Activated naive CD4-positive, alpha-beta T cell treated with anti-CD3 and anti-CD28 coated beads for 36 hours (primary cell): ENCODE measurements around the gene NRP2. TPM values are rescaled to one million over a fixed set of nuclear protein-coding genes. Genes with fewer than 3 reads are reported as not detected.
A peak's percentile ranks its signal among the peaks of the same experiment; 100 is the strongest.

Source experiments
- CTCF ChIA-PET: fragments of 350-600 bp; sonication (Branson Sonifier 250); formaldehyde crosslinking; loops from one replicate; lab custom pipeline; 2021; ENCODE audit warnings: antibody characterized with exemption; lab: Charles Lee
- DNase-seq: peaks from one replicate; pipeline ENCODE4 v3.0.0-alpha.2; 2020
- H3K27ac Mint-ChIP-seq: one replicate; pipeline ENCODE4 v1.8.0; 2021; ENCODE audit warnings: mild to moderate bottlenecking, mixed read lengths
- H3K27me3 Mint-ChIP-seq: one replicate; pipeline ENCODE4 v1.8.0; 2021; ENCODE audit warnings: low read depth, mixed read lengths
- H3K36me3 Mint-ChIP-seq: one replicate; pipeline ENCODE4 v1.8.0; 2021; ENCODE audit warnings: low read depth, mixed read lengths
- H3K4me1 Mint-ChIP-seq: one replicate; pipeline ENCODE4 v1.8.0; 2021; ENCODE audit warnings: low read depth, mixed read lengths
- H3K4me3 Mint-ChIP-seq: one replicate; pipeline ENCODE4 v1.8.0; 2021; ENCODE audit warnings: mild to moderate bottlenecking, moderate library complexity, mixed read lengths
- H3K9me3 Mint-ChIP-seq: one replicate; pipeline ENCODE4 v1.8.0; 2021; ENCODE audit warnings: mixed read lengths
- intact Hi-C: fragments of 100-400 bp; cut with micrococcal nuclease; formaldehyde crosslinking; loops from one replicate; pipeline ENCODE4 v1.15.1; 2023
- total RNA-seq, 2 experiments: library from RNA; stranded (reverse); gene quantifications; one replicate each; pipeline ENCODE4 v1.2.3, GENCODE V29; 2021

The NRP2 gene
- total RNA-seq, 2 experiments from 2014 or later, result 2.5 to 2.8 TPM

- no peaks in the 10 kb centered on the region for H3K36me3 Mint-ChIP-seq
- no peaks in the 10 kb centered on the region for H3K9me3 Mint-ChIP-seq
- no peaks in the 10 kb centered on the region for H3K27me3 Mint-ChIP-seq
- no peak for DNase-seq
- no peaks in the 10 kb centered on the region for H3K4me1 Mint-ChIP-seq
- intact Hi-C loops, result no loop called here
- CTCF ChIA-PET, result interaction anchor here (0.9 kb wide), 2 partner anchors 11 to 142 kb away, joined by 3 to 4 read pairs; no protein-coding TSS in a partner anchor
- H3K27ac Mint-ChIP-seq, result no peak overlapping the region
- H3K4me3 Mint-ChIP-seq, result no peak overlapping the region
Measured at GRCh38 chr2:205758500-205758899, 76.2 kb downstream of the NRP2 start.

GRCh38 chr2:205759257-205759656 is 77.0 kb downstream of the NRP2 start:
- Mint-ChIP-seq H3K27me3 (no peaks in the 10 kb centered on the region), H3K36me3 (no peaks in the 10 kb centered on the region), H3K4me1 (no peaks in the 10 kb centered on the region), H3K4me3 (no peak overlapping the region), H3K9me3 (no peaks in the 10 kb centered on the region), H3K27ac (no peak overlapping the region)
- CTCF ChIA-PET, result interaction anchor here (0.9 kb wide), 1 partner anchor 11 kb away, joined by 3 read pairs; no protein-coding TSS in a partner anchor
- no peak for DNase-seq
- intact Hi-C loops, result no loop called here

DNA sequence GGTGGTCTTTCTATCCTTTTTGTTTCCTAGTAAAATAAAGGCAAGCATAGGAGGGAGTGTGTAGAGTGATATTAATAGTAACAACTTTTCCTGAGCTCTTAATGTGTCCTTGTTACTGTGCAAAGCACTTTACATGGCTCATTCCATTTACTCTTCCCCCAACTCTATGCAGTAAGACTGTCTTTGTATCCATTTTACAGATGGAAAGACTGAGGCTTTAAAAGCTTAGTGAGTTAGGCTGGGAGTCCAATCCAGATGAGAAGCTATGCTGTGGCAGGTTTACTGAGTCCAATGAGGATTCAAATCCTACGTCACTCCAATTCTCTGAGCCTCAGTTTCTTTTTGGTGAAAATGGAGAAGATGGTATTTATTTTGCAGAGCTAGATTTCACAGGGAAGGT is 77.4 kb downstream of the NRP2 start:
- Mint-ChIP-seq H3K4me1 (no peaks in the 10 kb centered on the region), H3K36me3 (no peaks in the 10 kb centered on the region), H3K27me3 (no peaks in the 10 kb centered on the region), H3K4me3 (no peak overlapping the region), H3K27ac (no peak overlapping the region), H3K9me3 (no peaks in the 10 kb centered on the region)
- no peak for DNase-seq
- CTCF ChIA-PET, result interaction anchor here (0.6 kb wide), 1 partner anchor 16 kb away, joined by 4 read pairs; no protein-coding TSS in a partner anchor
- intact Hi-C loops, result no loop called here

DNA sequence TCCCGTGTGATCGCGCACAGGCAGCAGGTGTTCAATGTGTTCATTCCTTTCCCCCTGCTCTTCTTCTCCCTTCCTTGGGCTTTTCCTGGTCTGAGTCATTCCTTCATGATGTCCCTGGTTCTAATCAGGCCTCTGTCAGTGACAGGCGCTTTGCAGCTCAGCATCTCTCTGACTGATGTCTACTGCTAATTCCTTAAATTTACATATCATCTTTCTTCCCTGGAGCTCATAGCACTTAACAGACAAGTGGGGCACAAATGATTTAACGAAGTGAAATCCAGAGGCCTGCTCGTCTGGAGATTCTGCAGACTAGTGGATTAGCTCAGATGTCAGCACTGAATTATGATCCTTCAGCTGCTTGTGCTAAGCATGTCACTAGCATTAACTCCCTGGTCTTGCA is 77.9 kb downstream of the NRP2 start:
- H3K27ac Mint-ChIP-seq, result no peak overlapping the region
- no peaks in the 10 kb centered on the region for H3K9me3 Mint-ChIP-seq
- no peak for DNase-seq
- peaks cover 3% of the 10 kb centered on the region for H3K27me3 Mint-ChIP-seq
- CTCF ChIA-PET, result interaction anchor here (0.6 kb wide), 1 partner anchor 15 kb away, joined by 4 read pairs; no protein-coding TSS in a partner anchor
- intact Hi-C loops, result no loop called here
- H3K4me1 Mint-ChIP-seq, result no peaks in the 10 kb centered on the region
- H3K4me3 Mint-ChIP-seq, result no peak overlapping the region
- H3K36me3 Mint-ChIP-seq, result no peaks in the 10 kb centered on the region

GRCh38 chr2:205761421-205761820 is 79.1 kb downstream of the NRP2 start:
- intact Hi-C loops, result no loop called here
- no peak overlapping the region for H3K27ac Mint-ChIP-seq
- CTCF ChIA-PET, result interaction anchor here (1.7 kb wide), 1 partner anchor 53 kb away, joined by 5 read pairs; no protein-coding TSS in a partner anchor
- H3K27me3 Mint-ChIP-seq, result peaks cover 7% of the 10 kb centered on the region
- H3K36me3 Mint-ChIP-seq, result no peaks in the 10 kb centered on the region
- H3K9me3 Mint-ChIP-seq, result no peaks in the 10 kb centered on the region
- no peak overlapping the region for H3K4me3 Mint-ChIP-seq
- DNase-seq, result no peak
- no peaks in the 10 kb centered on the region for H3K4me1 Mint-ChIP-seq

DNA sequence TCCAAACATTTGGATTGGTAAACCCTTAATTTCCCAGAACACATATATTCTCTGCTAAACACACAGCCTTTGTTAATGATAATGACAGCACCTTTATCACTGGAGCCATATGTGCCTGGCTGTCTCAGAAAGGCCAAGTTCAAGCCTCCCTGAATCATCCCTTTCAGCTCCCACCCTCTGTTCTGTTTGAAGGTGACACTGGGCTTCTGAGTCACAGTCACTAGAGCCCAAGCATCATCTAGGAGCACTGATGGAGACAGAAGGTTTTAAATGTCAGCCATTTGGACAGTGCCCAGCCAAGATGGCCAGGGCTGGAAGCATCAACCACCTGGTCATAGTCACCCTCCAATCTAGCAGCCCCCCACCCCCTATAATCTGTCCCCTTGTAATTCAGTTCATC is 80.6 kb downstream of the NRP2 start:
- no peaks in the 10 kb centered on the region for H3K9me3 Mint-ChIP-seq
- no peak overlapping the region for H3K4me3 Mint-ChIP-seq
- intact Hi-C loops, result no loop called here
- CTCF ChIA-PET, result interaction anchor here (0.7 to 0.8 kb wide), 2 partner anchors 53 to 122 kb away, joined by 3 to 4 read pairs; no protein-coding TSS in a partner anchor
- peaks cover 15% of the 10 kb centered on the region for H3K27me3 Mint-ChIP-seq
- H3K27ac Mint-ChIP-seq, result no peak overlapping the region
- no peak for DNase-seq
- peaks cover 2% of the 10 kb centered on the region for H3K4me1 Mint-ChIP-seq
- H3K36me3 Mint-ChIP-seq, result no peaks in the 10 kb centered on the region

- H3K27ac Mint-ChIP-seq, result no peak overlapping the region
- peaks cover 15% of the 10 kb centered on the region for H3K27me3 Mint-ChIP-seq
- intact Hi-C loops, result no loop called here
- no peak overlapping the region for H3K4me3 Mint-ChIP-seq
- peak; percentile 47 for DNase-seq
- H3K4me1 Mint-ChIP-seq, result peaks cover 2% of the 10 kb centered on the region
- no peaks in the 10 kb centered on the region for H3K36me3 Mint-ChIP-seq
- CTCF ChIA-PET, result interaction anchor here (0.8 kb wide), 1 partner anchor 121 kb away, joined by 4 read pairs; no protein-coding TSS in a partner anchor
- H3K9me3 Mint-ChIP-seq, result no peaks in the 10 kb centered on the region
Measured at GRCh38 chr2:205763708-205764211, 81.5 kb downstream of the NRP2 start.

GRCh38 chr2:205764270-205764746 is 82.0 kb downstream of the NRP2 start:
- Mint-ChIP-seq H3K27me3 (peaks cover 16% of the 10 kb centered on the region), H3K36me3 (no peaks in the 10 kb centered on the region), H3K27ac (no peak overlapping the region), H3K4me3 (no peak overlapping the region), H3K4me1 (peaks cover 6% of the 10 kb centered on the region), H3K9me3 (no peaks in the 10 kb centered on the region)
- CTCF ChIA-PET, result interaction anchor here (1.4 to 1.8 kb wide), 2 partner anchors 50 to 62 kb away, joined by 4 read pairs; no protein-coding TSS in a partner anchor
- intact Hi-C loops, result no loop called here
- DNase-seq, result no peak

DNA sequence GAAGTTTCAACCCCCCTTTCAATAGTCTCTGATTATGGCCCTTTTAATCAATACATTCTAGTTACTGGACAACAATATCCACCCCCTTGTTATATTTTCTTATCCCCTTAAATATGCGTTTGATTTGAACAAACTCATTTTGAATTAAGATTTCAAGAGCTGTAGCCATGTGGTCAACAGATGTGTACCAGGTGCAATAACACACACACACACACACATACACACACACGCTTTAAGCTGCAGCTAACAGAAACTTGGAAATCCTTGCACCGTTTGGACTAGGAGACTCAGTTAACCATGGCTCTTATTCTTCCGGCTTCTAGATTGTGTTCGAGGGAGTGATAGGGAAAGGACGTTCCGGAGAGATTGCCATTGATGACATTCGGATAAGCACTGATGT is 82.8 kb downstream of the NRP2 start:
- no peaks in the 10 kb centered on the region for H3K9me3 Mint-ChIP-seq

DNA sequence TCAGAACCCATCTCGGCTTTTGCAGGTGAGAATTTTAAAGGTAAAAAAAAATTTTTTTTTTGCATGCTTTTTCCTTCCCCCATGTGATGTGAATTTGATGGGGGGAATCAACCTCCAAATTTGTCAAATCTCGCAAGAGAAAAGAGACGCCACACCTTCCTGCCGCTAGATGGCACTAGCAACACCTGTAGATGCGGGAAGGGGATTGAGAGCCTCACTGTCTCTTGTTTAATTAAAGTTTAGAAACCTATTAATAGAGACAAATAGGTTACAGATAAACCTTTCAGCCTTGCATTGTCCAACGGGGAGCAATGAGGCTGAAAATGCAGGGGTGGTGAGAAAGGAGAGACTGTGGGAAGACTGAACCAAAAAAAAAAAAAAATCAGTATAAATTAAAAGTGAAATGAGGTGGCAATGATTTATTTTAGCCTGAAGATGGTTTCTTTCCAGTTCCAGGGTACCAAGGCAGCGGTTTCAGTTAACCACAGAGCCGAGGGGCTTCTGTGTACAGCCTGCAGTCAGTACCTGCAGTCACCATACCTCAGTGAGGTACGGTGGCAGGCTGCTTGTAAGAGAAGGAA is 84.6 kb downstream of the NRP2 start:
- no peak overlapping the region for H3K27ac Mint-ChIP-seq
- H3K36me3 Mint-ChIP-seq, result no peaks in the 10 kb centered on the region
- intact Hi-C loops, result loop anchor here (1.0 to 2.0 kb wide), 5 partner anchors 46 to 1659 kb away; no protein-coding TSS in a partner anchor
- no peak overlapping the region for H3K4me3 Mint-ChIP-seq
- H3K27me3 Mint-ChIP-seq, result peaks cover 23% of the 10 kb centered on the region
- peak; percentile 80 for DNase-seq
- H3K4me1 Mint-ChIP-seq, result peaks cover 12% of the 10 kb centered on the region
- no peaks in the 10 kb centered on the region for H3K9me3 Mint-ChIP-seq
- CTCF ChIA-PET, result interaction anchor here (0.7 to 1.2 kb wide), 3 partner anchors 18 to 421 kb away, joined by 3 to 4 read pairs (median 3); no protein-coding TSS in a partner anchor

More for the DNA sequence above, 82.8 kb downstream of the NRP2 start:
- no peak overlapping the region for H3K4me3 Mint-ChIP-seq
- CTCF ChIA-PET, result interaction anchor here (0.6 to 1.8 kb wide), 3 partner anchors 49 to 1431 kb away, joined by 4 read pairs; no protein-coding TSS in a partner anchor
- H3K4me1 Mint-ChIP-seq, result peaks cover 12% of the 10 kb centered on the region
- no peak for DNase-seq
- H3K27ac Mint-ChIP-seq, result no peak overlapping the region
- H3K36me3 Mint-ChIP-seq, result no peaks in the 10 kb centered on the region
- intact Hi-C loops, result no loop called here
- peaks cover 16% of the 10 kb centered on the region for H3K27me3 Mint-ChIP-seq

DNA sequence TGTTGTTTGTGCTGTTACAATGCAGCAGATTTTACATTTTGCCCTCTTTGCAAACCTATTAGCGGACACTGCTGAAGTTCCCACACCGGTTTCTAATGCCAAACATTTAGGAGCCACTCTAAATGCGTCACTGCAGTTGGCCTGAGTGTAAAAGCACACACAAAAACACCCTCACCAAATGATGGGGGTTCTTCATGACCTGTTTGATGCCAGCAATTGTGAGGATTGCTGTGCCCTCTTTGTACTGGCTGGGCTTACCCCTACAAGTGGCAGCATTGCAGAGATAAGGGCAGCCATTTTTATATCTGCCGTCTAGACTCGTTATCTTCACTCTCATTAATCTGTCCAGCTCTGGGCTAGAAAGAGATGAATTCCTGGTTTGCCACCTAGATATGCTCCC is 85.3 kb downstream of the NRP2 start:
- CTCF ChIA-PET, result interaction anchor here (0.7 to 1.2 kb wide), 5 partner anchors 19 to 421 kb away, joined by 3 to 4 read pairs (median 3); no protein-coding TSS in a partner anchor

GRCh38 chr2:205768341-205768740 is 86.0 kb downstream of the NRP2 start:
- CTCF ChIA-PET, result interaction anchor here (0.6 to 1.2 kb wide), 5 partner anchors 13 to 521 kb away, joined by 3 to 4 read pairs (median 3); no protein-coding TSS in a partner anchor
- Mint-ChIP-seq H3K4me3 (no peak overlapping the region), H3K4me1 (peaks cover 12% of the 10 kb centered on the region), H3K9me3 (no peaks in the 10 kb centered on the region), H3K27ac (no peak overlapping the region), H3K36me3 (no peaks in the 10 kb centered on the region), H3K27me3 (peaks cover 27% of the 10 kb centered on the region)
- DNase-seq, result no peak
- intact Hi-C loops, result no loop called here

More for the DNA sequence above, 85.3 kb downstream of the NRP2 start:
- H3K9me3 Mint-ChIP-seq, result no peaks in the 10 kb centered on the region
- no peak overlapping the region for H3K27ac Mint-ChIP-seq
- H3K4me3 Mint-ChIP-seq, result no peak overlapping the region
- peaks cover 27% of the 10 kb centered on the region for H3K27me3 Mint-ChIP-seq
- no peak for DNase-seq
- H3K4me1 Mint-ChIP-seq, result peaks cover 12% of the 10 kb centered on the region
- no peaks in the 10 kb centered on the region for H3K36me3 Mint-ChIP-seq
- intact Hi-C loops, result loop anchor here (1.0 to 2.0 kb wide), 2 partner anchors 159 to 181 kb away; no protein-coding TSS in a partner anchor
